T-cell (primary cell): ENCODE data around the gene RDH12. TPM values are rescaled to one million over a fixed set of nuclear protein-coding genes. Genes with fewer than 3 reads are reported as not detected.

ENCODE experiments used
- ATAC-seq, 4 experiments: fragments of 200-7000 bp in 3 of 4; fragments of 150-1000 bp in 1 of 4; cut with Tn5 transposase; replicated peaks in 1 of 4; 1 replicate in 3 of 4; 2 replicates in 1 of 4; pipeline ENCODE4 v1.10.0; 2021; ENCODE audit warnings: moderate library complexity in 3 of 4, mild to moderate bottlenecking in 2 of 4, moderate number of reproducible peaks in 1 of 4
- CTCF ChIA-PET, 2 donors: fragments of 300-600 bp; sonication (Branson Sonifier 250); formaldehyde crosslinking; loops; one replicate each; lab custom pipeline; 2022; ENCODE audit warnings: antibody characterized with exemption in 2 of 2; lab: Charles Lee
- POLR2A ChIA-PET, 2 donors: fragments of 300-600 bp; sonication (Branson Sonifier 250); formaldehyde crosslinking; loops; one replicate each; lab custom pipeline; 2022; ENCODE audit warnings: antibody characterized with exemption in 2 of 2; lab: Charles Lee
- DNase-seq, 35 experiments: peaks; one replicate each; pipeline versions ENCODE4 v3.0.0 to v3.0.0-alpha.2; 2013 to 2023
- H3K27ac ChIP-seq: one replicate; pipeline ENCODE4 v1.5.1; 2013; ENCODE audit warnings: low read length
- H3K27me3 ChIP-seq, 2 experiments: replicated peaks in 1 of 2; 1 replicate in 1 of 2; 2 replicates in 1 of 2; pipeline versions ENCODE4 v1.6.1 to v1.7.0; 2013; ENCODE audit warnings: low read length in 1 of 2, mixed read lengths in 1 of 2; ENCODE audit not compliant: control insufficient read depth in 2 of 2, insufficient read depth in 2 of 2; ENCODE audit errors: extremely low read depth in 1 of 2
- H3K36me3 ChIP-seq, 2 donors: 1 replicate in 1 of 2; 2 replicates in 1 of 2; pipeline versions ENCODE4 v1.6.1 to v1.7.0; 2013; ENCODE audit warnings: low read length in 1 of 2; ENCODE audit not compliant: control insufficient read depth in 2 of 2, insufficient read depth in 1 of 2; ENCODE audit errors: extremely low read depth in 1 of 2
- H3K4me1 ChIP-seq, 2 experiments: 1 replicate in 1 of 2; 2 replicates in 1 of 2; pipeline versions ENCODE4 v1.6.1 to v1.7.0; 2013; ENCODE audit warnings: low read length in 2 of 2, mixed read lengths in 1 of 2; ENCODE audit not compliant: insufficient read depth in 2 of 2, control insufficient read depth in 1 of 2; ENCODE audit errors: extremely low read depth in 1 of 2
- H3K4me3 ChIP-seq, 2 donors: 1 replicate in 1 of 2; 2 replicates in 1 of 2; pipeline versions ENCODE4 v1.5.1 to v1.7.0; 2013; ENCODE audit warnings: mild to moderate bottlenecking in 2 of 2, low read length in 1 of 2, moderate library complexity in 1 of 2; ENCODE audit not compliant: control insufficient read depth in 1 of 2; ENCODE audit errors: extremely low read depth in 1 of 2
- H3K9me3 ChIP-seq: 2 replicates; pipeline ENCODE4 v1.7.0; 2013
- H3K27ac Mint-ChIP-seq, 2 donors: one replicate each; pipeline ENCODE4 v1.8.0; 2020 to 2021; ENCODE audit warnings: mild to moderate bottlenecking in 2 of 2, mixed read lengths in 2 of 2
- H3K27me3 Mint-ChIP-seq, 2 donors: one replicate each; pipeline ENCODE4 v1.8.0; 2021 to 2022; ENCODE audit warnings: mixed read lengths in 2 of 2
- H3K36me3 Mint-ChIP-seq: one replicate; pipeline ENCODE4 v1.8.0; 2021; ENCODE audit warnings: mixed read lengths
- H3K4me1 Mint-ChIP-seq, 3 donors: one replicate each; pipeline ENCODE4 v1.8.0; 2020 to 2022; ENCODE audit warnings: mixed read lengths in 3 of 3, mild to moderate bottlenecking in 1 of 3
- H3K4me3 Mint-ChIP-seq, 3 donors: one replicate each; pipeline ENCODE4 v1.8.0; 2020 to 2022; ENCODE audit warnings: mild to moderate bottlenecking in 3 of 3, mixed read lengths in 3 of 3, moderate library complexity in 3 of 3
- H3K9me3 Mint-ChIP-seq, 3 donors: one replicate each; pipeline ENCODE4 v1.8.0; 2020 to 2022; ENCODE audit warnings: mixed read lengths in 3 of 3
- WGBS: methylation state at CpG from one replicate; pipeline ENCODE4 v1.1.5; 2013; ENCODE audit warnings: missing lambda C conversion rate; ENCODE audit not compliant: insufficient coverage; 5-methylcytosine and 5-hydroxymethylcytosine counted together
- total RNA-seq, 35 experiments: library from RNA in 6 of 35; stranded (reverse) in 6 of 35; fragments of 120-200 nt in 1 of 35; gene quantifications; one replicate each; pipeline versions ENCODE4 v1.2.1 to v1.2.4 and lab custom pipeline; 2013 to 2026

RDH12 gene
- total RNA-seq, 5 donors from 2014 or later (not counting 1 experiment from before 2014, with no cell fraction given), result not detected

DNA sequence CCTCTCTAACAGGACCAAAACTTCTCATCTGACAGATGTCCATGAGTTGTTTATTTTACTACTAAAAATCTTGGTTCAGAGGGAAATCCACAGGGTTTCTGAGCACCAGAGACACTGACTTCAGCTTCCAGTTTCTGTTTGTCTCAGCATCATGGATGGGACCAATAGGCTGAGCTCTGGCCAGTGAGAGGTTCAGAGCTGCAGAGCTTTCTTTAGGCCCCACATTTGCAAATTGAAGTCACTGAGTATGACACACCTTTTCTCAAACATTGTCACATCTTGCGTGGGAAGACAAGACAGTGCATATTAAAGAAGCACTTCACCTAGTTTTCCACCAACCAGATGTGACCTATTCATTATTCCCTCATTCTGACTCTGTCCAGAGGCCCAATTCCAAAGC lies 45.2 kb downstream of the RDH12 start:
- no peak for ATAC-seq
- H3K27ac Mint-ChIP-seq, result no peak overlapping the region
- H3K36me3 Mint-ChIP-seq, result peaks cover 61% of the 10 kb centered on the region
- Histone ChIP-seq H3K36me3 (peaks cover 11 to 39% of the 10 kb centered on the region in 2 donors), H3K4me1 (no peaks in the 10 kb centered on the region), H3K9me3 (no peaks in the 10 kb centered on the region), H3K27me3 (no peaks in the 10 kb centered on the region), H3K27ac (no peak overlapping the region), H3K4me3 (no peak overlapping the region)
- ChIA-PET POLR2A (no interaction called here), CTCF (no interaction called here)
- H3K4me1 Mint-ChIP-seq, result no peaks in the 10 kb centered on the region
- WGBS, result 71% methylated on average over 1 of the region's 1 CpG
- no peaks in the 10 kb centered on the region for H3K27me3 Mint-ChIP-seq
- H3K9me3 Mint-ChIP-seq, result peaks cover 0 to 4% (median 0%) of the 10 kb centered on the region in 3 donors
- no peak for DNase-seq
- no peak overlapping the region for H3K4me3 Mint-ChIP-seq

GRCh38 chr14:67748312-67748711 lies 46.6 kb downstream of the RDH12 start:
- Histone ChIP-seq H3K36me3 (peaks cover 18 to 53% of the 10 kb centered on the region in 2 donors), H3K4me3 (no peak overlapping the region), H3K4me1 (no peaks in the 10 kb centered on the region), H3K27me3 (no peaks in the 10 kb centered on the region), H3K9me3 (no peaks in the 10 kb centered on the region), H3K27ac (no peak overlapping the region)
- Mint-ChIP-seq H3K36me3 (peaks cover 75% of the 10 kb centered on the region), H3K27ac (no peak overlapping the region), H3K4me1 (no peaks in the 10 kb centered on the region), H3K27me3 (no peaks in the 10 kb centered on the region), H3K9me3 (peaks cover 0 to 4% (median 0%) of the 10 kb centered on the region in 3 donors), H3K4me3 (no peak overlapping the region)
- ATAC-seq (no peak), DNase-seq (no peak)
- ChIA-PET POLR2A (no interaction called here), CTCF (no interaction called here)
- WGBS, result 96% methylated on average over 7 of the region's 10 CpGs

DNA sequence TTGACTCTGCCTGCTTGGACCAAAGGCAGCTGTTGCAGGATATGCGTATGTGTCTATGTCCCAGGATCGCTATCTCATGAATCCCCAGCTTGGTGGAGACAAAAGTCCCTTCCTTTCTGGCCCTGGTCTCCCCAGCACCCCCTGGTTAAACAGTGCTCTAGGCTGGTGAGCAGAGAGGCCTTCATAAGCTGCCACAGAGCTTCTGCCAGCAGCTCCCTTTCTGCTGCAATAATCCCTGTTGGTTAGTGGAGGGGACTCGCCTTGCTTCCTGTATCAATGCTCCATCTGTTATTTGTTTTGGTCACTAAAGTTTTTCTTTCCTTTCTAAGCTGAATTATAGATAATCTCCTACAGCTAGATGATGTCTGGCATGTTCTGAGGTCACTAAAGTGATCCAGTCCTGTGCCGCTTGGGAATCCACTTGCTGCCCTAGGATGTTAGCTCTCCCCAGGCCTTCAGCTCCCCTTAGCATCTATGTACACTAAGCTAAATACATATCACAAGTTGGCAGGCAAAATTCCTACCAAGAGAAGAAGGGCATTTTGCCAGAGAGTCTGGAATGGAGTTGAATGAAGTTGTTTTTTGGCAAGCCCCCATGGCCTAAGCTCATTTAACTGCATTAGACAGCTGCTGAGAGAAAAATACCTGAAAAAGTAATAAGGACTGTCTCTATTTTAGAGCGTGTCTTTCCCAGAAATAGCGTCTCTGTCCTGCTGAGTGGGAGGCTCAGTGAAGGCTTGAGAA lies 47.8 kb downstream of the RDH12 start:
- Histone ChIP-seq H3K27me3 (no peaks in the 10 kb centered on the region), H3K4me1 (no peaks in the 10 kb centered on the region), H3K27ac (no peak overlapping the region), H3K36me3 (peaks cover 25 to 65% of the 10 kb centered on the region in 2 donors), H3K9me3 (no peaks in the 10 kb centered on the region), H3K4me3 (no peak overlapping the region)
- Mint-ChIP-seq H3K9me3 (peaks cover 0 to 2% (median 0%) of the 10 kb centered on the region in 3 donors), H3K27me3 (no peaks in the 10 kb centered on the region), H3K4me1 (no peaks in the 10 kb centered on the region), H3K4me3 (no peak overlapping the region), H3K27ac (no peak overlapping the region), H3K36me3 (peaks cover 87% of the 10 kb centered on the region)
- no peak for DNase-seq
- WGBS, result 100% methylated on average over 4 of the region's 6 CpGs
- no peak for ATAC-seq
- POLR2A ChIA-PET, result no interaction called here
- CTCF ChIA-PET, result no interaction called here

DNA sequence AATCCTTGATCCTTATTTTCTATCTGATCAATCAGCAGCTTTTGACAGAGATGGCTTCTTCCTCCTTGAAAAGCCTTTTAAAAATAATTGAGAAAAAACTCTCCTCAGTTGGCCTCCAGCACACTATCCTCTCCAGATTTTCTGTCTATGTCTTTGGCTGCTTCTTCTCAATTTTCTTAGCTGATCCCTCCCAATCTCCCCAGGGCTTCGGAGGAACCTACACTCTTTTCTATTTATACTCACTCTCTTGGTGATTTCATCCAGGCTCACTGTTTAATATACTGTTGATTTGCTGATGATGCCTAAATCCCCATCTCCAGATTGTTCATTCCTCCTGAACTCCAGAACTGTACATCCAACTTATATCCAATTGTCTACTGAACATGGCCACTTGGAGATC lies 54.8 kb downstream of the RDH12 start:
- Histone ChIP-seq H3K27me3 (no peaks in the 10 kb centered on the region), H3K4me3 (no peak overlapping the region), H3K36me3 (peaks cover 19 to 65% of the 10 kb centered on the region in 2 donors), H3K27ac (no peak overlapping the region), H3K4me1 (no peaks in the 10 kb centered on the region), H3K9me3 (no peaks in the 10 kb centered on the region)
- DNase-seq, result no peak
- Mint-ChIP-seq H3K4me1 (no peaks in the 10 kb centered on the region), H3K27ac (no peak overlapping the region), H3K27me3 (no peaks in the 10 kb centered on the region), H3K4me3 (no peak overlapping the region), H3K9me3 (no peaks in the 10 kb centered on the region), H3K36me3 (peaks cover 85% of the 10 kb centered on the region)
- POLR2A ChIA-PET, result no interaction called here
- WGBS, result 100% methylated on average over 1 of the region's 1 CpG
- CTCF ChIA-PET, result no interaction called here
- no peak for ATAC-seq

- no peak overlapping the region for H3K27ac Mint-ChIP-seq
- ChIA-PET CTCF (no interaction called here), POLR2A (interaction anchor here in 1 of 2 donors (0.7 kb wide), 1 partner anchor 1491 kb away, joined by 3 read pairs; no protein-coding TSS in a partner anchor)
- Histone ChIP-seq H3K9me3 (no peaks in the 10 kb centered on the region), H3K36me3 (peaks cover 15 to 63% of the 10 kb centered on the region in 2 donors), H3K4me3 (no peak overlapping the region), H3K4me1 (no peaks in the 10 kb centered on the region), H3K27me3 (no peaks in the 10 kb centered on the region), H3K27ac (no peak overlapping the region)
- H3K4me3 Mint-ChIP-seq, result no peak overlapping the region
- DNase-seq (no peak), ATAC-seq (no peak)
- H3K27me3 Mint-ChIP-seq, result no peaks in the 10 kb centered on the region
- peaks cover 78% of the 10 kb centered on the region for H3K36me3 Mint-ChIP-seq
- WGBS, result 89% methylated on average over 3 of the region's 3 CpGs
- no peaks in the 10 kb centered on the region for H3K9me3 Mint-ChIP-seq
- no peaks in the 10 kb centered on the region for H3K4me1 Mint-ChIP-seq
These were observed 55.5 kb downstream of the RDH12 start for GRCh38 chr14:67757175-67757574.

DNA sequence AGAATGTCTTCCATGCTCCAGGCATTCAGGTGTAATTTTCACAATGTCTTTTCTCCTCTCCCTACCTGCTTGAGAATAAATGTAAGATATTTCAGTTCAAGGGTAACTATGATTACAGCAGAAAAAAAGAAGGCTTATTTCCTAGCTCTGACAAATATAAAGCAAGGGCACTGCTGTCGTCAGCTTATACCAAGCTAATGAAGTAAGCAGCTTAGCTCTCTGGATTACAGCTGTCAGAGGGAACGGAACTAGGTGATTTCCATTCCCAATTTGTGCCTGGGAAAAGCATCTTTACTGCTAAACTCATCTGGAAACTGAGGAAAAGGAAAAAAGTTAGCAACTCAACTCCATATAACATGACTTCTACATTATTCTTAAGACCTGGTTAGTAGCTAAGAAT lies 58.2 kb downstream of the RDH12 start:
- H3K27me3 Mint-ChIP-seq, result no peaks in the 10 kb centered on the region
- Histone ChIP-seq H3K9me3 (no peaks in the 10 kb centered on the region), H3K27ac (no peak overlapping the region), H3K4me3 (no peak overlapping the region), H3K27me3 (no peaks in the 10 kb centered on the region), H3K36me3 (peaks cover 3 to 59% of the 10 kb centered on the region in 2 donors), H3K4me1 (no peaks in the 10 kb centered on the region)
- no peaks in the 10 kb centered on the region for H3K9me3 Mint-ChIP-seq
- H3K27ac Mint-ChIP-seq, result no peak overlapping the region
- H3K4me3 Mint-ChIP-seq, result no peak overlapping the region
- POLR2A ChIA-PET, result interaction anchor here (0.5 to 0.6 kb wide), 2 partner anchors 10 to 106 kb away, joined by 3 read pairs; no protein-coding TSS in a partner anchor
- H3K4me1 Mint-ChIP-seq, result no peaks in the 10 kb centered on the region
- ATAC-seq (no peak), DNase-seq (no peak)
- peaks cover 70% of the 10 kb centered on the region for H3K36me3 Mint-ChIP-seq
- 100% methylated on average over 1 of the region's 2 CpGs for WGBS
- CTCF ChIA-PET, result no interaction called here
